Activated naive CD4-positive, alpha-beta T cell treated with anti-CD3 and anti-CD28 coated beads for 36 hours (primary cell): Measurements from ENCODE around the gene TCEA3. TPM values are rescaled to one million over a fixed set of nuclear protein-coding genes. Genes with fewer than 3 reads are reported as not detected.

Source experiments
- CTCF ChIA-PET: fragments of 350-600 bp; sonication (Branson Sonifier 250); formaldehyde crosslinking; loops from one replicate; lab custom pipeline; 2021; ENCODE audit warnings: antibody characterized with exemption; lab: Charles Lee
- DNase-seq: peaks from one replicate; pipeline ENCODE4 v3.0.0-alpha.2; 2020
- H3K27ac Mint-ChIP-seq: one replicate; pipeline ENCODE4 v1.8.0; 2021; ENCODE audit warnings: mild to moderate bottlenecking, mixed read lengths
- H3K27me3 Mint-ChIP-seq: one replicate; pipeline ENCODE4 v1.8.0; 2021; ENCODE audit warnings: low read depth, mixed read lengths
- H3K36me3 Mint-ChIP-seq: one replicate; pipeline ENCODE4 v1.8.0; 2021; ENCODE audit warnings: low read depth, mixed read lengths
- H3K4me1 Mint-ChIP-seq: one replicate; pipeline ENCODE4 v1.8.0; 2021; ENCODE audit warnings: low read depth, mixed read lengths
- H3K4me3 Mint-ChIP-seq: one replicate; pipeline ENCODE4 v1.8.0; 2021; ENCODE audit warnings: mild to moderate bottlenecking, moderate library complexity, mixed read lengths
- H3K9me3 Mint-ChIP-seq: one replicate; pipeline ENCODE4 v1.8.0; 2021; ENCODE audit warnings: mixed read lengths
- intact Hi-C: fragments of 100-400 bp; cut with micrococcal nuclease; formaldehyde crosslinking; loops from one replicate; pipeline ENCODE4 v1.15.1; 2023
- total RNA-seq, 2 experiments: library from RNA; stranded (reverse); gene quantifications; one replicate each; pipeline ENCODE4 v1.2.3, GENCODE V29; 2021

Gene TCEA3
- total RNA-seq, 2 experiments from 2014 or later: 13.7 to 15.3 TPM

DNA sequence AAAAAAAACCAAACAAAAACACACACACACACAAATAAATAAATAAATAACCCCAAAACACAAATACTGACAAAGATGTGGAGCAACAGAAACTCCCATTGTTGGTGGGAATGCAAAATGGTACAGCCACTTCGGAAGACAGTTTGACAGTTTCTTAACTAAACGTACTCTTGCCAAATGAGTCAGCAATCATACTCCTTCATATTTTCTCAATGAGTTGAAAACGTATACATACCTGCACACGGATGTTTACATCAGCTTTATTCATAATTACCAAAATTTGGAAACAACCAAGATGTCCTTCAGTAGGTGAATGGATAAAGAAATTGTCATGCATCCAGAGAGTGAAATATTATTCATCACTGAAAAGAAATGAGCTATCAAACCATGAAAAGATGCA lies 36.0 kb upstream of the TCEA3 start:
- Mint-ChIP-seq H3K9me3 (no peaks in the 10 kb centered on the region), H3K27ac (no peak overlapping the region), H3K36me3 (no peaks in the 10 kb centered on the region), H3K4me3 (no peak overlapping the region), H3K4me1 (peaks cover 3% of the 10 kb centered on the region), H3K27me3 (no peaks in the 10 kb centered on the region)
- intact Hi-C loops: no loop called here
- CTCF ChIA-PET: interaction anchor here (0.6 kb wide), 1 partner anchor 523 kb away, joined by 3 read pairs; no protein-coding TSS in a partner anchor
- no peak for DNase-seq

DNA sequence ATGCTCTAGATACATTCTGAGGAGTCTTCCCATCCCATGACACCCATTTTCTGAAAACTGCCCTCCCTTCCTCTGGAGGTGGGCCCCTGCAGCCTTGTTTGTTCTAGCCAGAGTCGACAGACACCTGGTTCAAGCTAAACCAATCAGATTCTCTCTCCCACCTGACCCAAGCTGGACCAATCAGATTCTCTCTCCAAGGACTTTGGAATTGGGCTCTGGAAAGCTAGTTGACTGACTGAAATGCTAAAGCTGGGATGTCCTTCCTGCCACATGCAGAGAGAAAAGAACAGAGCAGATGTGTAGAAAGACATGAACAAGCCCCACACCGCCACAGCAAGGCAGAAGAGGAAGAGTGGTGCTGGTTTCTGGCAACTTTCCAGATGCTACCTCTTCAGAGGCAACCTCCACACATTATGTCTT lies 34.8 kb upstream of the TCEA3 start:
- H3K27me3 Mint-ChIP-seq: no peaks in the 10 kb centered on the region
- CTCF ChIA-PET: interaction anchor here (0.5 to 0.6 kb wide), 2 partner anchors 278 to 299 kb away, joined by 3 read pairs; no protein-coding TSS in a partner anchor

DNA sequence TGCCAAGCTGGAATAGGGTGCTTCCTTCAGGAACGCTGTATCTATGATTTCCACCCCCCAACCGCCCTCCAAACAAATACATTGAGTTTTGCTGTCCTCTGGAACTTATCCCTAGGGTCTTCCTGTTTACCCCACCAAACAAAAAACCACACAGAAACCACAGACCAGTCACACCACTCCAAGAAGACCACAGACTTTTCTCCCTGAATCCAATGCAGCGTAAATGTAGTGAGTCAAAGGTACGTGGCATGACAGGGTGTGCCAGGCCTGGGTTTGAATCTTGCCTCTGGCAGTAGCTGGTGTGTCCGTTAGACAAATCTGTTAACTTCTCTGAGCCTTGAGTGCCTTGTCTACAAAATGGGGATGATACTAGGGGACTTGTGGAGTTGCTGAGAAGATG lies 31.7 kb upstream of the TCEA3 start:
- Mint-ChIP-seq H3K4me3 (no peak overlapping the region), H3K4me1 (peaks cover 16% of the 10 kb centered on the region), H3K27ac (no peak overlapping the region), H3K27me3 (no peaks in the 10 kb centered on the region), H3K9me3 (no peaks in the 10 kb centered on the region), H3K36me3 (no peaks in the 10 kb centered on the region)
- CTCF ChIA-PET: no interaction called here
- no peak for DNase-seq
- intact Hi-C loops: no loop called here

More for the DNA sequence above, 34.8 kb upstream of the TCEA3 start:
- Mint-ChIP-seq H3K9me3 (no peaks in the 10 kb centered on the region), H3K4me3 (no peak overlapping the region), H3K4me1 (peaks cover 3% of the 10 kb centered on the region), H3K27ac (no peak overlapping the region), H3K36me3 (no peaks in the 10 kb centered on the region)
- intact Hi-C loops: no loop called here
- no peak for DNase-seq

DNA sequence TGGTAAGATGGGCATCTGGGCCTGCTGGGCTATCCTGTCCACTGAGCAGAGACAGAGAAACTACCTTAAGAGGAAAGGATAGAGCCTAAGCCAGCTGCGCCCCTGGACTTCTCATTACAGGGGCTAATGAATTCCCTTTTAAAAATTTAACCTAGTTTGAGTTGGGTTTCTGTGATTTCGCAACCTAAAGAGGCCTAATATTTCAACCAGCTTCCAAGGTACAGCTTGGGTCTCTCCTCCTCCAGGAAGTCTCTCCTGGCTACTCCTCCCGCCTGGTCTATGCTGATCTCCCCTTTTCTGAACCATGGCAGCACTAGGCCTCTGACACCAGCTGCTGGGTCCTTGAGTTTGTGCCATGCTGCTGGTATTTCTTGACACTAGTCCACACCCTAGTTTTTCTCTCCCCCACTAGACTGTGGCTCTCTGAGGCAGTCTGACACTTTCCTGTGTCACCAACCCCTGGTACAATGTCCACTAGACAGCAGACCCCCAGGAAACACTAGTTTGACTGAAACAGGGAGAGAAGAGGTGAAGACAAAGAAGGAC lies 29.0 kb upstream of the TCEA3 start:
- no peaks in the 10 kb centered on the region for H3K27me3 Mint-ChIP-seq
- no peak overlapping the region for H3K4me3 Mint-ChIP-seq
- no peaks in the 10 kb centered on the region for H3K36me3 Mint-ChIP-seq
- no peak overlapping the region for H3K27ac Mint-ChIP-seq
- H3K4me1 Mint-ChIP-seq: peaks cover 16% of the 10 kb centered on the region
- intact Hi-C loops: no loop called here
- no peak for DNase-seq
- H3K9me3 Mint-ChIP-seq: no peaks in the 10 kb centered on the region
- CTCF ChIA-PET: interaction anchor here (0.6 kb wide), 1 partner anchor 60 kb away, joined by 4 read pairs; no protein-coding TSS in a partner anchor

DNA sequence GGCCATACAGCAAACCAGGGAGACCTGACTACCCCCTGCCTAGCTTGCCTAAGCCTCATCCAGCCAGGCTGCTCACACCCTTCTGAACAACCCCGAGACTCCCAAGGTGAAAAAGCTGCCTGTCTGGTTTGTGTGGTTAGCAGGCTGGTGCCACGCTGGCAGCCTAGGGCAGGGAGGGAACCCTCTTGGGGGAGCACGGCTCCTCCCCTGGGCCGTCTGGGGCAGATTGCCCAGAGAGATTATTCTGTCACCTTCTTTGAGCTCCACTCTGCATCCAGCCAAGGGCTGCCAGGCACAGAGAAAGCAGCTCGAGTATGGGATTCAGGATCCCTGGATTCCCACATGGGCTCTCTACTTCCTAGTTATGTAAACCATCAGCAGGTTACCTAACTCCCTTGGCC lies 27.5 kb upstream of the TCEA3 start:
- Mint-ChIP-seq H3K27me3 (no peaks in the 10 kb centered on the region), H3K4me1 (peaks cover 16% of the 10 kb centered on the region), H3K9me3 (no peaks in the 10 kb centered on the region), H3K27ac (no peak overlapping the region), H3K4me3 (no peak overlapping the region), H3K36me3 (no peaks in the 10 kb centered on the region)
- intact Hi-C loops: no loop called here
- CTCF ChIA-PET: interaction anchor here (0.6 to 1.4 kb wide), 2 partner anchors 21 to 46 kb away, joined by 3 to 4 read pairs; no protein-coding TSS in a partner anchor
- peak; percentile 16 for DNase-seq

DNA sequence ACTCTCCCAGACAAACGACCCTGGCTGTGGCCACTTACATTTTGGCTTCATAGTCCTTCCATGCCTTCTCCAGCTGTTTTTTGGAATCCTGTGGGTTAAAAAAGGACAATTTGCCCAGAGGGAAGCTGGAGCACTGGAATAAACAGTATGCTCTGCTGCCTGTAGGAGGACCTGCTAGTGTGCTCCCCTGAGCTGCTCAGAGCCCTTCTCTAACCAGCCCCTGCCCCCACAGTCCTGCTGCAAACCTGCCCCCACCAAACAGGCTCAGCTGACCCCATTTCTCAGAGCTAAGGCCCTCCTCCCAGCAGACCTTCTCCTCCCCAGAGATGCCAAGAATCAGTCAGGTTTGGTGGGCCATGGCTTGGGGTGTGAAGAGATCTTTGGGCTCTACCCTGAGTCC lies 26.9 kb upstream of the TCEA3 start:
- CTCF ChIA-PET: interaction anchor here (0.9 to 1.4 kb wide), 2 partner anchors 22 to 259 kb away, joined by 3 read pairs; no protein-coding TSS in a partner anchor
- DNase-seq: no peak
- intact Hi-C loops: no loop called here
- Mint-ChIP-seq H3K36me3 (no peaks in the 10 kb centered on the region), H3K4me3 (no peak overlapping the region), H3K27me3 (no peaks in the 10 kb centered on the region), H3K4me1 (peaks cover 16% of the 10 kb centered on the region), H3K27ac (no peak overlapping the region), H3K9me3 (no peaks in the 10 kb centered on the region)

DNA sequence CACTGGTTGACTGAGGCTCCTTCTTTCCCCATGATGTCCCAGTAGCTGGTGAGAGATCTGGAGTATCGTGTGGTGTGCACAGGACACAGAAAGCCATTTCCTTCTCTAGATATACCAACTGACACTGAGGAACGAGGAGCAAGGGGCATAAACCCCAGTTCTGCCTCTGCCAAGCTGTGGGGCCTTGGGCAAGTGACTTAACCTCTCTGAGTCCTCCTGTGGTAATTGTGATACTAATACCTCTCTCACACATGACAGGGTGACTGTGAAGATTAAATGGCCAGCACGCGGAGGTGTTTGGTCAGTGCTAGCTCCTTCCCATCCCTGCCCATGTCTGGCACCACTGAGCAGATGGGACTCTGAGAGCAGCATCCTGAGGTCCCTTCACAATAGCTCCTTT lies 26.3 kb upstream of the TCEA3 start:
- no peak for DNase-seq
- Mint-ChIP-seq H3K4me3 (no peak overlapping the region), H3K36me3 (no peaks in the 10 kb centered on the region), H3K27me3 (no peaks in the 10 kb centered on the region), H3K9me3 (no peaks in the 10 kb centered on the region), H3K27ac (no peak overlapping the region), H3K4me1 (peaks cover 13% of the 10 kb centered on the region)
- CTCF ChIA-PET: interaction anchor here (0.9 to 1.4 kb wide), 2 partner anchors 22 to 258 kb away, joined by 3 read pairs; no protein-coding TSS in a partner anchor
- intact Hi-C loops: no loop called here

DNA sequence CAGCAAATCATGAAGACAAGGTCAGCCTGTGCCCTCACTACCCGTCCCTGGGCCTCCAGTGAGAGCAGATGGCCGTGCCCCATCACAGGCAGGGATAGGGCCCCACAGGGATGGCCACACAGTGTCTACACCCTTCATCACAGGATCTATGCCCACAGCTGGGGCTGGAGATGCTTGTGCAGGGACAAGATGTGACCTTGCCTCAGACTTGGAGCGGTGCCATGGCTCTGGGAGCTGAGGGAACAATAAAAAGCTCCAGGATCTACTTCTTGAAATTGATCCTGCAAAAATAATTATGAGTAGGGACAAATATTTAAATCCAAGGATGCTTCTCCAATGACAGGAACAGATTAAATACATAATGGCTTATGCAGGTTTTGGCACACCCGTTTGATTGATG lies 25.4 kb upstream of the TCEA3 start:
- Mint-ChIP-seq H3K27me3 (no peaks in the 10 kb centered on the region), H3K4me3 (no peak overlapping the region), H3K36me3 (no peaks in the 10 kb centered on the region), H3K27ac (no peak overlapping the region), H3K4me1 (peaks cover 13% of the 10 kb centered on the region), H3K9me3 (no peaks in the 10 kb centered on the region)
- intact Hi-C loops: no loop called here
- CTCF ChIA-PET: interaction anchor here (0.5 kb wide), 1 partner anchor 213 kb away, joined by 3 read pairs; no protein-coding TSS in a partner anchor
- no peak for DNase-seq

DNA sequence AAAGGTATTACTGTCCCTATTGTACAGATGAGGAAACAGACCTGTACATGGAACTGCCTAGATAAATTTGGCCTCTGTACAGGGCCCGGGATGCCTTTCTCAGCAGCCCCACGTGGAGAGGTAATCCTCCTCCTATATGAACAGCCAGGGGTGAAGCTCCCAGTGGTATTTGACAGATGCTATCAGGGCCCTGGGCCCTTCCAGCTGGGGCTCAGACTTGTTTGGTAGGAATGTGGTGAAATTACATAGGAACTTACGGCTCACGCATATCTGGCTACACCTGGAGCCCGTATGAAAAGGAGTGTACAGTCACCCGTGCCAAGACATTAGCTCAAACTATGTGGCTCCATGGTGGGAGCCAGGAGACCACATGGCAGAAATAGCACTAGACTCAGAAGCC lies 24.8 kb upstream of the TCEA3 start:
- Mint-ChIP-seq H3K9me3 (no peaks in the 10 kb centered on the region), H3K4me3 (no peak overlapping the region), H3K4me1 (peaks cover 13% of the 10 kb centered on the region), H3K27ac (no peak overlapping the region), H3K36me3 (no peaks in the 10 kb centered on the region), H3K27me3 (no peaks in the 10 kb centered on the region)
- no peak for DNase-seq
- intact Hi-C loops: no loop called here
- CTCF ChIA-PET: no interaction called here

DNA sequence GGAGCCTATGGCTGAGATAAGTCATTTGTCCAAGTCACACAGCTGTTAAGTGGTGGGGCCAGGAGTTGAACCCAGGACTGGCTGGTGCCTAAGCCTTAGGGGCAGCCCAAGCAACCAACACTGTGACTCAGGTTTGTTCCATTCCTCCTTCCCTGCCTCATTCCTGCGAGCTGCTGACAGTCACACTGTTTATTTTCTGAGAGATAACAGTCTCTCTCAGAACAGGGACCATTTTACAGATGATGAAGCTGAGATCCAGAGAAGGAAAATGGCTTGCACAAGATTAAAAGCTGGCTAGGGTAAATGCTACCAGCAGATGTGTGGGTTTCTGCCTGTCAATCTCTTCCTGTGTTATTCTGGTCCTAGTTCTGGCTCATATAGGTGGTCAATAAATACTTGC lies 24.3 kb upstream of the TCEA3 start:
- H3K4me1 Mint-ChIP-seq: peaks cover 13% of the 10 kb centered on the region
- no peak overlapping the region for H3K27ac Mint-ChIP-seq
- no peak for DNase-seq
- CTCF ChIA-PET: no interaction called here
- H3K27me3 Mint-ChIP-seq: no peaks in the 10 kb centered on the region
- H3K4me3 Mint-ChIP-seq: no peak overlapping the region
- intact Hi-C loops: no loop called here
- no peaks in the 10 kb centered on the region for H3K36me3 Mint-ChIP-seq
- no peaks in the 10 kb centered on the region for H3K9me3 Mint-ChIP-seq

DNA sequence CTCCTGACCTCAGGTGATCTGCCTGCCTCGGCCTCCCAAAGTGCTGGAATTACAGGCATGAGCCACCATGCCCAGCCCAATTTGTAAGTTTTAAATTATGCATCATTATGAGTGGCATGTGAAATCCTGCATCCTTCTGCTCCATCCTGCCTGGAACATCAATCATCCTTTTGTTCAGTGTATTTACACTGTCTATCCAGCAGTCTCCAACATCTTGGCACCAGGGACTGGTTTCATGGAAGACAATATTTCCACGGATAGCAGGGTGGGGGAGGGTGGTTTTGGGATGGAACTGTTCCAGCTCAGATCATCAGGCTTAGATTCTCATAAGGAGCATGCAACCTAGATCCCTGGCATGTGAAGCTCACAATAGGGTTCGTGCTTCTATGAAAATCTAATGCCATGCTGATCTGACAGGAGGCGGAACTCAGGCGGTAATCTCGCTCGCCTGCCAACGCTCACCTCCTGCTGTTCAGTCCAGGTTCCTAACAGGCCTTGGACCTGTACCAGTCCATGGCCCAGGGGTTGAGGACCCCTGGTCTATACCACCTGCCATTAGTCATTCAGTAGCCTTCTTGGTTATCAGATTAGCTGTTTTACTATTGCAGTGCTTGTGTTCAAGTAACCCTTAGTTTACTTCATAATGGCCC lies 22.2 kb upstream of the TCEA3 start:
- DNase-seq: no peak
- no peaks in the 10 kb centered on the region for H3K36me3 Mint-ChIP-seq
- peaks cover 4% of the 10 kb centered on the region for H3K4me1 Mint-ChIP-seq
- H3K27ac Mint-ChIP-seq: no peak overlapping the region
- H3K4me3 Mint-ChIP-seq: no peak overlapping the region
- intact Hi-C loops: no loop called here
- no peaks in the 10 kb centered on the region for H3K9me3 Mint-ChIP-seq
- CTCF ChIA-PET: no interaction called here
- H3K27me3 Mint-ChIP-seq: no peaks in the 10 kb centered on the region

DNA sequence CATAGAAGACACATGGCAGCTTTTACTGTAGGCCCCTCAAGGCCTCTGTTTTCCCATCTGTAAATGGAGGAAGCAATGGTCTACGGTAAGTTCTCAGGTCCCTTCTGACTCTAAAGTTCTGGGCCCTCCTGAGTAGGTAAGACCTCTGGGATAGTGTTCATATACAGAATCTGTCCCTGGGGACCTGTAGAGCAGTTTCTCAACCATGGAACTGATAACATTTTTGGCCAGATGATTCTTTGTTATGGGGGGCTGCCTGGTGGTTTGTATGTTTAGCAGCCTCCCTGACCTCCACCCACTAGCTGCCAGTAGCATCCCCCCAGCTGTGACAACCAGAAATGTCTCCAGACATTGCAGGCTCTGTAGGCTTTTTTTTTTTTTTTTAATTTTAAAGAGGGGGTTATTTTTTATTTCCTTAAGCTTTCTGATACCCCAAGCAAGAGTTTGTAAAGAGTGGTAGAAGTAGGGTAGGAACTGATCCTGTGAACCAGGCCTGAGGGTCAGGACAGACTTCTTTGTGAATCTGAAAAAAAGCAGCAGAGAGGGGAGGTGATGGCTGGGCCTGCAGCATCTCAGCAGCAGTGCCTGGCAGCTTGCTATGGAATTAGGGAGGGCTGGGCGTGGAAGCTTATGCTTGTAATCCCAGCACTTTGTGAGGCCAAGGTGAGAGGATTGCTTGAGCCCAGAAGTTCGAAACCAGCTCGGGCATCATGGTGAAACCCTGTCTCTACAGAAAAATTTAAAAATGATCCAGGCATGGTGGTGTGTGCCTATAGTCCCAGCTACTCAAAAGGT lies 20.2 kb upstream of the TCEA3 start:
- Mint-ChIP-seq H3K9me3 (no peaks in the 10 kb centered on the region), H3K27me3 (no peaks in the 10 kb centered on the region), H3K36me3 (no peaks in the 10 kb centered on the region), H3K4me1 (no peaks in the 10 kb centered on the region), H3K4me3 (no peak overlapping the region), H3K27ac (no peak overlapping the region)
- no peak for DNase-seq
- intact Hi-C loops: no loop called here
- CTCF ChIA-PET: interaction anchor here (0.6 kb wide), 1 partner anchor 172 kb away, joined by 4 read pairs; no protein-coding TSS in a partner anchor
